Upper lobe of right lung (tissue), 1 donor: ENCODE results near the gene RFC2. TPM values are rescaled to one million over a fixed set of nuclear protein-coding genes. Genes with fewer than 3 reads are reported as not detected.

ENCODE experiments used
- ATAC-seq: fragments of 200-7000 bp; cut with Tn5 transposase; one replicate; pipeline ENCODE4 v1.9.1; 2020; ENCODE audit warnings: mild to moderate bottlenecking, moderate library complexity
- DNase-seq: peaks from one replicate; pipeline ENCODE4 v3.0.0-alpha.2; 2020
- H3K27ac ChIP-seq: fragments of 200-600 bp; one replicate; pipeline ENCODE4 v1.8.0; 2022
- H3K27me3 ChIP-seq: fragments of 200-600 bp; one replicate; pipeline ENCODE4 v1.8.0; 2022; ENCODE audit warnings: mild to moderate bottlenecking
- H3K36me3 ChIP-seq: fragments of 200-600 bp; one replicate; pipeline ENCODE4 v1.8.0; 2022
- H3K4me1 ChIP-seq: fragments of 200-600 bp; one replicate; pipeline ENCODE4 v1.8.0; 2022
- H3K4me3 ChIP-seq: fragments of 200-600 bp; one replicate; pipeline ENCODE4 v1.8.0; 2022; ENCODE audit warnings: mild to moderate bottlenecking
- H3K9me3 ChIP-seq: fragments of 200-600 bp; one replicate; pipeline ENCODE4 v1.8.0; 2022
- intact Hi-C: fragments of 100-400 bp; cut with DNase I; formaldehyde crosslinking; loops from one replicate; pipeline ENCODE4 v1.11.0; 2022
- total RNA-seq: library from RNA; stranded (reverse); fragmentation: NEBNext Ultra II Directional; extraction: Animal tissue kit (Norgen Biotek cat#: 25700); gene quantifications from one replicate; pipeline ENCODE4 v1.2.1, GENCODE V29; 2021
- TF ChIP-seq, protein P1 (sequence below): fragments of 200-600 bp; IDR thresholded peaks from one replicate; pipeline ENCODE4 v1.8.0; 2022; ENCODE audit warnings: antibody characterized with exemption
- donor health status: DM: no; HTN: yes; CAD: no; lungs with severe emphysema.

RFC2 gene
- total RNA-seq, 1 donor from 2014 or later: 16.3 TPM

DNA sequence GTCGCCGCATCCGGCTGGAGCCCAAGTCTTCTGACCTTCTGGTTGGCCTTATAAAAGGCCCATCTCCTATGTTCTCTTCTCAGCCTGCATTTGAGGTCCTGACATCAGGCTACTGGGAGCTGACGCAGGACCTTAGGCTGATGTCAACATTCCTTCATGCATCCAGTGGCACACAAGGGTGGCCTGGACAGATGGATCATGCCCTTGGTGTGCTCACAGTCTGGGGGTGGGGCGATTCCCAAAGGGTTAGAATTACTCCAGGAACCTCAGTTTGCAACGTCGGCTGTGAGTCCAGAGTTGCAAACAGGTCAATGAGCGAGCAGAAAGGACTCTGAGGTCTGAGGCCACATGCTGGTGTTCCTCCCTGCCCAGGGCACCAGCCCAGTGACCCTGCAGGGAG is 26.8 kb upstream of the RFC2 start:
- Histone ChIP-seq H3K27me3 (no peaks in the 10 kb centered on the region), H3K4me1 (peaks cover 9% of the 10 kb centered on the region), H3K9me3 (no peaks in the 10 kb centered on the region), H3K27ac (no peak overlapping the region), H3K36me3 (no peaks in the 10 kb centered on the region), H3K4me3 (no peak overlapping the region)
- DNase-seq (no peak), ATAC-seq (no peak)
- intact Hi-C loops: no loop called here
- TF ChIP-seq, protein P1, sequence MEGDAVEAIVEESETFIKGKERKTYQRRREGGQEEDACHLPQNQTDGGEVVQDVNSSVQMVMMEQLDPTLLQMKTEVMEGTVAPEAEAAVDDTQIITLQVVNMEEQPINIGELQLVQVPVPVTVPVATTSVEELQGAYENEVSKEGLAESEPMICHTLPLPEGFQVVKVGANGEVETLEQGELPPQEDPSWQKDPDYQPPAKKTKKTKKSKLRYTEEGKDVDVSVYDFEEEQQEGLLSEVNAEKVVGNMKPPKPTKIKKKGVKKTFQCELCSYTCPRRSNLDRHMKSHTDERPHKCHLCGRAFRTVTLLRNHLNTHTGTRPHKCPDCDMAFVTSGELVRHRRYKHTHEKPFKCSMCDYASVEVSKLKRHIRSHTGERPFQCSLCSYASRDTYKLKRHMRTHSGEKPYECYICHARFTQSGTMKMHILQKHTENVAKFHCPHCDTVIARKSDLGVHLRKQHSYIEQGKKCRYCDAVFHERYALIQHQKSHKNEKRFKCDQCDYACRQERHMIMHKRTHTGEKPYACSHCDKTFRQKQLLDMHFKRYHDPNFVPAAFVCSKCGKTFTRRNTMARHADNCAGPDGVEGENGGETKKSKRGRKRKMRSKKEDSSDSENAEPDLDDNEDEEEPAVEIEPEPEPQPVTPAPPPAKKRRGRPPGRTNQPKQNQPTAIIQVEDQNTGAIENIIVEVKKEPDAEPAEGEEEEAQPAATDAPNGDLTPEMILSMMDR: no peak

DNA sequence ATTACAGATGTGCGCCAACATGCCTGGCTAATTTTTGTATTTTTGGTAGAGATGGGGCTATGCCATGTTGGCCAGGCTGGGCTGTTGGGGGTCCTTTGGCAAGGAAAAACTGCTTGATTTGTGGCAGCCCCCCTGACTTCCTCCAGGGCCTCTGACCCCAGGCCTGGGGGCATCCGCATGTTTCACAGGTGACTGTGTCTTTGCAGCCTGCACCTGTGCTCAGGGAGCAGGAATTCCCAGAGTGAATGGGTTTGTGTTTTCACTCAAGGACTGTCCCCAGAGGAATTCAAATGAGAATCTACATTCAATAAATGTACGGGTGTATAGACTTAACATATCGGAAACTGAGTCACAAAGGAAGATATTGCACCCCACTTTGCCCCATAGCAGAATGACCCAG is 23.4 kb upstream of the RFC2 start:
- TF ChIP-seq, protein P1: no peak
- intact Hi-C loops: no loop called here
- Histone ChIP-seq H3K9me3 (no peaks in the 10 kb centered on the region), H3K27ac (no peak overlapping the region), H3K27me3 (no peaks in the 10 kb centered on the region), H3K4me3 (no peak overlapping the region), H3K36me3 (no peaks in the 10 kb centered on the region), H3K4me1 (peaks cover 17% of the 10 kb centered on the region)
- DNase-seq (no peak), ATAC-seq (no peak)

DNA sequence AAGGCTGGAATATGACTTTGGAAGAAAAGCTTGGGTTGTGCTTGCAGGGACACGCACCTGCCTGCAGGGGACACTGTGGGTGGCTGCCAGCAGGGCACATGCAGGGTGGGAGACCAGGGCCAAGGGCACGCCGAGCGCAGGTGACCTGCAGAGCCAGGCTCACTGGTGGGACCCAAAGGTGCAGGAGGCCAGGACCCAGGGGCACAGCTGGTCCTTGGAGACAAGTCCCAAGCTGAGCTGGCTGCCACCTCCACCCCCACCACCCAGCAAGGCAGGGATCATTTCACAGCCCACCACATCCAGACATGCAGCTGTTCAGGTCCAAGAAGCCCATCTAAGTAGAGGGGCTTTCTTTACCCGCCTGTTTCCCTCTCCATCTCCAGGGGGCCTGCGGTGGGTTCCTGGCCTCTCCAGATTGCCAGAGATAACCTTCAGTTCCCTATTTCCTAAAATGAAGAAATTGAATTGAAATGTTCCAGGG is 21.2 kb upstream of the RFC2 start:
- TF ChIP-seq, protein P1: peak; percentile 38
- Histone ChIP-seq H3K9me3 (no peaks in the 10 kb centered on the region), H3K4me1 (peaks cover 28% of the 10 kb centered on the region), H3K27ac (no peak overlapping the region), H3K27me3 (no peaks in the 10 kb centered on the region), H3K4me3 (no peak overlapping the region), H3K36me3 (no peaks in the 10 kb centered on the region)
- intact Hi-C loops: no loop called here
- DNase-seq (no peak), ATAC-seq (no peak)

DNA sequence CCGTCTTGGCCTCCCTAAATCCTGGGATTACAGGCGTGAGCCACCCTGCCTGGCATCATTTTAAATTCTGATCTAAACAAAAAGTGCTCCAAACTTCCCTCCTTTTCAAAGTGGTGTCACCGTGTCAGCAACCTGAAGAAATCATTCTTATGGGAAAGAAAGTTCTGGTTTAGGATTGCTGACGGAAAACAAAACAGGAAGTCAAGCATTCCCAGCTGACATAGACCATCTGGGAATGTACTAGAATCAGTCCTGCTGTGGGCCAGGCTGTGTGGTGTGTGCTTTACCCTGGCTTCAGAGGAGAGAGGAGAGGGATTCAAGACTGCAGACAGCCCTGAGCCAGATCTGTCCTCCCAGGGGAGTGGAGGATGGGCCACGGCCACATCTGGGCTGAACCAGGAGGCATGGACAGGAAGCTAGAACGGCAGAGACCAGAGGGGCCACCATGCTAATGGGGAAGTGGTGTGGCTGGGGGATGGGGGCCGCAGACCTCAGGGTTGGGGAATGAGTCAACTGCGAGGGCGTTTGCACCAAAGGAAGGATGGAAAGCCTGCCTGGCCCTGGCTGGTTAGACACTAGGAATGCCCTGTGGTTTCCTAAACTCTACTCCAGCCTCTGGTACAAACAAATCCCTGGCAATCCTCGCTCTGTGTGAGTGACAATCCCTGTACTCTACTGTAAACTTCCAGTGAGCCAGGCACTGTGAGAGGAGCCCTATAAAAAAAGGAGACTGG is 18.3 kb upstream of the RFC2 start:
- H3K27ac ChIP-seq: peak overlapping the region; percentile 72
- DNase-seq: peak; percentile 88

DNA sequence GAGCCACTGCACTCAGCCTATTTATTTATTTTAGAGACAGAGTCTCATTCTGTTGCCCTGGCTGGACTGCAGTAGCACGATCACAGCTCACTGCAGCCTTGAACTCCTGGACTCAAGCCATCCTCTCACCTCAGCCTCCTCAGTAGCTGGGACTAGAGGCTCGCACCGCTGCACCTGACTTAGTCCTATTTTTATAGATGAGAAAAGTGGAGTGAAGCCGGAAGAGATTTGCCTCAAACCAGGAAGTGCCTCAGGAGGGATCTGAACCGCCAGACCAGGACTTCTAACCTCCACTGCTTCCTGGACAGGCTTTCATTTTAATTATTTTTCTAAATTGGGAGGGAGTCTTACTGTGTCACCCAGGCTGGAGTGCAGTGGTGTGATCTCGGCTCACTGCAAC is 17.5 kb upstream of the RFC2 start:
- intact Hi-C loops: no loop called here
- Histone ChIP-seq H3K27me3 (no peaks in the 10 kb centered on the region), H3K4me1 (peaks cover 23% of the 10 kb centered on the region), H3K36me3 (no peaks in the 10 kb centered on the region), H3K27ac (peak overlapping the region; percentile 72), H3K4me3 (no peak overlapping the region), H3K9me3 (no peaks in the 10 kb centered on the region)
- ATAC-seq (no peak), DNase-seq (no peak)
- TF ChIP-seq, protein P1: no peak

More for the DNA sequence above, 18.3 kb upstream of the RFC2 start:
- Histone ChIP-seq H3K4me1 (peaks cover 23% of the 10 kb centered on the region), H3K9me3 (no peaks in the 10 kb centered on the region), H3K4me3 (no peak overlapping the region), H3K36me3 (no peaks in the 10 kb centered on the region), H3K27me3 (no peaks in the 10 kb centered on the region)
- intact Hi-C loops: no loop called here
- TF ChIP-seq, protein P1: no peak
- peak; percentile 94 for ATAC-seq
